ENCODE measurements around the gene ACTBL2.
A peak's percentile ranks its signal among the peaks of the same experiment; 100 is the strongest.
"Not testable (repeated sequence)": the region's sequence is repeated elsewhere in the genome, so short reads cannot be mapped to it uniquely, and the experiment has no call there.

ACTBL2 gene

GRCh38 chr5:57482671-57483106 lies at the start of gene ACTBL2:
Gene ACTBL2 (minus strand): TSS chr5:57482811. CDS start chr5:57482707, 104 bp downstream.
- DNase-seq (ENCODE audit: insufficient read length, low spot score) (no peak), FAIRE-seq (no peak)

GRCh38 chr5:57531333-57531732 lies 48.7 kb upstream of the ACTBL2 start:
- DNase-seq (ENCODE audit: insufficient read length, low spot score) = no peak
- FAIRE-seq = no peak

- FAIRE-seq (no peak), DNase-seq (ENCODE audit: insufficient read length, low spot score) (no peak)
These were observed 47.3 kb upstream of the ACTBL2 start for GRCh38 chr5:57529864-57530263.

GRCh38 chr5:57527870-57528269 lies 45.3 kb upstream of the ACTBL2 start:
- DNase-seq (ENCODE audit: insufficient read length, low spot score) (no peak), FAIRE-seq (no peak)

GRCh38 chr5:57524348-57525060 lies 41.9 kb upstream of the ACTBL2 start:
- DNase-seq (ENCODE audit: insufficient read length, low spot score) (no peak), FAIRE-seq (no peak)

GRCh38 chr5:57522477-57522876 lies 39.9 kb upstream of the ACTBL2 start:
- FAIRE-seq; DNase-seq (ENCODE audit: insufficient read length, low spot score): not testable (repeated sequence)

GRCh38 chr5:57518415-57518814 lies 35.8 kb upstream of the ACTBL2 start:
- DNase-seq (ENCODE audit: insufficient read length, low spot score); FAIRE-seq: not testable (repeated sequence)

- DNase-seq (ENCODE audit: insufficient read length, low spot score) (no peak), FAIRE-seq (no peak)
These were observed 34.6 kb upstream of the ACTBL2 start for GRCh38 chr5:57517250-57517649.

- FAIRE-seq = no peak
These were observed 31.2 kb upstream of the ACTBL2 start for GRCh38 chr5:57513785-57514184.

GRCh38 chr5:57511321-57511720 lies 28.7 kb upstream of the ACTBL2 start:
- DNase-seq (ENCODE audit: insufficient read length, low spot score) = no peak
- FAIRE-seq = no peak

More at GRCh38 chr5:57513785-57514184, 31.2 kb upstream of the ACTBL2 start:
- DNase-seq (ENCODE audit: insufficient read length, low spot score) = no peak

GRCh38 chr5:57509501-57510260 lies 27.1 kb upstream of the ACTBL2 start:
- FAIRE-seq (no peak), DNase-seq (ENCODE audit: insufficient read length, low spot score) (no peak)

GRCh38 chr5:57508211-57508610 lies 25.6 kb upstream of the ACTBL2 start:
- DNase-seq (ENCODE audit: insufficient read length, low spot score) (no peak), FAIRE-seq (no peak)

GRCh38 chr5:57505272-57506200 lies 22.9 kb upstream of the ACTBL2 start:
- DNase-seq (ENCODE audit: insufficient read length, low spot score) (no peak), FAIRE-seq (no peak)

- FAIRE-seq (peak; percentile 4), DNase-seq (ENCODE audit: insufficient read length, low spot score) (no peak)
These were observed 21.7 kb upstream of the ACTBL2 start for GRCh38 chr5:57504357-57504756.

- no peak for FAIRE-seq
These were observed 20.8 kb upstream of the ACTBL2 start for GRCh38 chr5:57503433-57503832.

GRCh38 chr5:57501414-57502201 lies 19.0 kb upstream of the ACTBL2 start:
- FAIRE-seq (no peak), DNase-seq (ENCODE audit: insufficient read length, low spot score) (no peak)

More at GRCh38 chr5:57503433-57503832, 20.8 kb upstream of the ACTBL2 start:
- no peak for DNase-seq (ENCODE audit: insufficient read length, low spot score)

- no peak for FAIRE-seq
- DNase-seq (ENCODE audit: insufficient read length, low spot score) = no peak
These were observed 16.8 kb upstream of the ACTBL2 start for GRCh38 chr5:57499262-57500050.

- FAIRE-seq (no peak), DNase-seq (ENCODE audit: insufficient read length, low spot score) (no peak)
These were observed 15.1 kb upstream of the ACTBL2 start for GRCh38 chr5:57497733-57498132.
